HCT116 (cell line): ENCODE results near the gene TESK1. TPM values are rescaled to one million over a fixed set of nuclear protein-coding genes. Genes with fewer than 3 reads are reported as not detected.
"Not testable (repeated sequence)": the region's sequence is repeated elsewhere in the genome, so short reads cannot be mapped to it uniquely, and the experiment has no call there.

Experiments
- ATAC-seq: fragments of 200-7000 bp; cut with Tn5 transposase; 2 replicates; pipeline ENCODE4 v1.9.1; 2020; ENCODE audit warnings: mild to moderate bottlenecking, moderate library complexity
- BruUV-seq: library from RNA; stranded (reverse); fragments of 400-500 nt; replicated peaks from 2 replicates; lab custom pipeline; 2021; lab: Mats Ljungman, UMichigan
- CTCF ChIA-PET: fragments of 300-600 bp; sonication (Branson Sonifier 250); formaldehyde crosslinking; loops from one replicate; lab custom pipeline; 2021; ENCODE audit warnings: antibody characterized with exemption; lab: Charles Lee
- POLR2A ChIA-PET: fragments of 300-600, 350-600 bp; sonication (Branson Sonifier 250); formaldehyde crosslinking; loops from one replicate; lab custom pipeline; 2021; ENCODE audit warnings: antibody characterized with exemption; lab: Charles Lee
- RAD21 ChIA-PET, 2 experiments: fragments of 300-600 bp; sonication (Branson Sonifier 250); formaldehyde crosslinking; loops; one replicate each; lab custom pipeline; 2023; ENCODE audit warnings: low total read pairs in 2 of 2; ENCODE audit not compliant: uncharacterized antibody in 2 of 2, unreplicated experiment in 2 of 2, low non-redundant PET in 1 of 2; lab: Charles Lee
- DNase-seq: peaks from one replicate; pipeline ENCODE4 v3.0.0-alpha.2; 2010; ENCODE audit warnings: low read depth, low spot score
- H2AFZ ChIP-seq: fragments of 200-600 bp; shearing (Covaris generic), sonication (generic); 2 replicates; pipeline ENCODE4 v1.6.1; 2017; ENCODE audit warnings: low read depth, mixed run types, mixed read lengths, antibody characterized with exemption, low read length; ENCODE audit not compliant: poor library complexity, severe bottlenecking
- H3K27ac ChIP-seq: 2 replicates; pipeline ENCODE4 v1.5.1; 2012; ENCODE audit warnings: low read depth, low read length
- H3K27me3 ChIP-seq: fragments of 200-600 bp; sonication (generic); 2 replicates; pipeline ENCODE4 v1.6.1; 2016; ENCODE audit warnings: mixed run types, low read length, mixed read lengths; ENCODE audit not compliant: insufficient read depth
- H3K36me3 ChIP-seq, 2 experiments: fragments of 200-500 bp in 1 of 2; fragments of 200-600 bp in 1 of 2; sonication (Bioruptor generic) in 1 of 2; sonication (generic) in 1 of 2; 2 replicates each; pipeline versions ENCODE4 v1.5.1 to v1.6.1; 2014 to 2016; ENCODE audit warnings: low read length in 2 of 2, inconsistent platforms in 1 of 2, mixed read lengths in 1 of 2, mixed run types in 1 of 2; ENCODE audit not compliant: insufficient read depth in 2 of 2, control insufficient read depth in 1 of 2
- H3K4me1 ChIP-seq, 2 experiments: fragments of 200-600 bp in 1 of 2; sonication (generic) in 1 of 2; 2 replicates each; pipeline versions ENCODE4 v1.5.1 to v1.6.1; 2012 to 2017; ENCODE audit warnings: low read length in 2 of 2, inconsistent platforms in 1 of 2, mild to moderate bottlenecking in 1 of 2, mixed read lengths in 1 of 2, mixed run types in 1 of 2, moderate library complexity in 1 of 2; ENCODE audit not compliant: insufficient read depth in 2 of 2, control insufficient read depth in 1 of 2
- H3K4me2 ChIP-seq: fragments of 200-600 bp; sonication (generic); 2 replicates; pipeline ENCODE4 v1.6.1; 2017; ENCODE audit warnings: mixed run types, low read length, mixed read lengths
- H3K4me3 ChIP-seq, 2 experiments: fragments of 200-600 bp in 1 of 2; sonication (generic) in 1 of 2; replicated peaks in 1 of 2; 2 replicates each; pipeline ENCODE4 v1.5.1; 2011 to 2016; ENCODE audit warnings: low read length in 2 of 2, control low read depth in 1 of 2, low read depth in 1 of 2, mild to moderate bottlenecking in 1 of 2, mixed read lengths in 1 of 2, mixed run types in 1 of 2
- H3K79me2 ChIP-seq: fragments of 200-600 bp; sonication (generic); 2 replicates; pipeline ENCODE4 v1.6.1; 2017; ENCODE audit warnings: mild to moderate bottlenecking, mixed run types, low read length, moderate library complexity, mixed read lengths; ENCODE audit not compliant: insufficient read depth
- H3K9ac ChIP-seq: fragments of 200-600 bp; sonication (generic); 2 replicates; pipeline ENCODE4 v1.6.1; 2016; ENCODE audit warnings: low read length, mixed read lengths
- H3K9me2 ChIP-seq: fragments of 200-600 bp; sonication (generic), shearing (Covaris generic); 2 replicates; pipeline ENCODE4 v1.6.1; 2017; ENCODE audit warnings: mixed run types, mild to moderate bottlenecking, moderate library complexity; ENCODE audit not compliant: insufficient read depth
- H3K9me3 ChIP-seq, 2 experiments: fragments of 200-500 bp in 1 of 2; fragments of 200-600 bp in 1 of 2; sonication (Bioruptor generic) in 1 of 2; sonication (generic) in 1 of 2; 2 replicates each; pipeline ENCODE4 v1.6.1; 2014 to 2017; ENCODE audit warnings: low read length in 2 of 2, mixed read lengths in 2 of 2, inconsistent platforms in 1 of 2, low read depth in 1 of 2, mild to moderate bottlenecking in 1 of 2, mixed run types in 1 of 2, moderate library complexity in 1 of 2; ENCODE audit not compliant: control insufficient read depth in 1 of 2, insufficient read depth in 1 of 2
- H4K20me1 ChIP-seq: fragments of 200-600 bp; sonication (generic), shearing (Covaris generic); 2 replicates; pipeline ENCODE4 v1.6.1; 2017; ENCODE audit warnings: mixed run types, mild to moderate bottlenecking, moderate library complexity; ENCODE audit not compliant: insufficient read depth
- CTCF ChIP-seq, 3 experiments: fragments of 200-600 bp in 1 of 3; sonication (generic) in 1 of 3; IDR thresholded peaks in 2 of 3; conservative IDR thresholded peaks in 1 of 3; 2 replicates each; pipeline ENCODE4 v1.5.1; 2012 to 2017; ENCODE audit warnings: low read depth in 2 of 3, low read length in 2 of 3, antibody characterized with exemption in 1 of 3, borderline replicate concordance in 1 of 3, control low read depth in 1 of 3, mild to moderate bottlenecking in 1 of 3, mixed read lengths in 1 of 3, mixed run types in 1 of 3, moderate library complexity in 1 of 3; ENCODE audit not compliant: insufficient read depth in 1 of 3
- POLR2AphosphoS5 ChIP-seq: IDR thresholded peaks from 2 replicates; pipeline ENCODE4 v1.6.1; 2011; ENCODE audit warnings: mild to moderate bottlenecking, low read depth, low read length, moderate library complexity
- RAD21 ChIP-seq: IDR thresholded peaks from 2 replicates; pipeline ENCODE4 v1.6.1; 2012; ENCODE audit warnings: low read depth, mild to moderate bottlenecking
- SP1 ChIP-seq: IDR thresholded peaks from 2 replicates; pipeline ENCODE4 v1.6.1; 2012; ENCODE audit warnings: low read depth
- intact Hi-C: fragments of 100-400 bp; cut with micrococcal nuclease; formaldehyde crosslinking; loops from 2 replicates; pipeline ENCODE4 v1.10.0; 2022
- total RNA-seq: library from RNA; stranded (reverse); gene quantifications from one replicate; pipeline ENCODE4 v1.2.1, GENCODE V29; 2021; ENCODE audit not compliant: unreplicated experiment

Gene TESK1
- total RNA-seq, 1 experiment from 2014 or later, result 26.6 TPM

- TF ChIP-seq CTCF (IDR thresholded peaks at IDR 0.05 in 2 of 3, conservative IDR thresholded peaks at IDR 0.05 in 1 of 3; ENCODE audit: borderline replicate concordance in 1 of 3, insufficient read depth in 1 of 3, low read depth in 2 of 3, low read length in 2 of 3), result no peak
- no peak for TF ChIP-seq SP1
- no peak for TF ChIP-seq POLR2AphosphoS5
Observed at GRCh38 chr9:35579130-35579529, 25.9 kb upstream of the TESK1 start (continued).

DNA sequence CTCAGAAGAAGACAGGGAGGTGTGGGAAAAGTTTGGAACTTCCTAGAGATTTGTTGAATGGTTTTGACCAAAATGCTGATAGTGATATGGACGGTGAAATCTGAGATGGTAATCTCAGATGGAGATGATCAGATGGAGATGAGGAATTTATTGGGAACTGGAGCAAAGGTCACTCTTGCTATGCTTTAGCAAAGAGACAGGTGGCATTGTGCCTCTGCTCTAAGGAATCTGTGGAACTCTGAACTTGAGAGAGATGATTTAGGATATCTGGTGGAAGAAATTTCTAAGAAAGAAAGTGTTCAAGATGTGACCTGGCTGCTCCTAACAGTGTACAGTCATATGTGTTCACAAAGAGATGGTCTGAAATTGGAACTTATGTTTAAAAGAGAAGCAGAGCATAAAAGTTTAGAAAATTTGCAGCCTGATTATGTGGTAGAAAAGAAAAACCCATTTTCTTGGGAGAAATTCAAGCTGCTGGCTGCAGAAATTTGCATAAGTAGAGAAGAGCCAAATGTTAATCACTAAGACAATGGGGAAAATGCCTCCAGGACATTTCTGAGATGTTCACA is 25.3 kb upstream of the TESK1 start:
- BruUV-seq, H3K27me3 ChIP-seq, intact Hi-C loops: not testable (repeated sequence)

DNA sequence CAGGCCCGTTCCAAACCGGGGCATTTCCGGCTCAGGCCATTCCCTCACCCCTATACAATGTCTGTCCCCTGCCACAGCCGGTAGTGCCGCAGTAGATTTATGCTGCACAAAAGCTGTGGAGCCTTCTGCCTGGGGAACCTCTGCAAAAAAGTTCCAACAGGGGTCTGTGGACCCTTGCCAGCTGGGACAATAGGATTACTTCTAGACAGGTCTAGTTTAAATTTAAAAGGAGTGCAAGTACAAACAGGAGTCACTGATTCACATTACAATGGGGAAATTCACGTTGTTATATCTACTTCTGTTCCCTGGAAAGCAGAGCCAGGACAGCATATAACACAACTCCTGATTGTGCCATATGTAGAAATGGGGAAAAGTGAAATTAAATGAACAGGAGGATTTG is 21.5 kb upstream of the TESK1 start:
- RAD21 ChIA-PET, H3K27ac ChIP-seq, H3K4me2 ChIP-seq, H3K36me3 ChIP-seq, H4K20me1 ChIP-seq, CTCF ChIA-PET, ATAC-seq, H3K4me3 ChIP-seq, intact Hi-C loops, BruUV-seq, POLR2A ChIA-PET, H2AFZ ChIP-seq, H3K9me3 ChIP-seq, H3K27me3 ChIP-seq, DNase-seq, H3K9me2 ChIP-seq, H3K9ac ChIP-seq, H3K4me1 ChIP-seq, H3K79me2 ChIP-seq: not testable (repeated sequence)

More for the DNA sequence above, 25.3 kb upstream of the TESK1 start:
- H3K36me3 ChIP-seq, H3K9me2 ChIP-seq: not testable (repeated sequence)
- TF ChIP-seq RAD21 (peak; percentile 59; the same call in 1 of the 2 replicates), CTCF (IDR thresholded peaks at IDR 0.05 in 2 of 3, conservative IDR thresholded peaks at IDR 0.05 in 1 of 3; ENCODE audit: borderline replicate concordance in 1 of 3, insufficient read depth in 1 of 3, low read depth in 2 of 3, low read length in 2 of 3) (peak; percentile 15 to 32 (median 21); a peak in 4 of 6 replicates)
- TF ChIP-seq, all 23 proteins: peak for 2; not testable (repeated sequence) for 21
- ATAC-seq, result peak; percentile 44; the same call in 1 of the 2 replicates
- H2AFZ ChIP-seq, H3K4me3 ChIP-seq, POLR2A ChIA-PET, H3K9ac ChIP-seq, H3K4me1 ChIP-seq, CTCF ChIA-PET, H3K9me3 ChIP-seq, H3K79me2 ChIP-seq, H3K4me2 ChIP-seq, H3K27ac ChIP-seq, H4K20me1 ChIP-seq, DNase-seq, RAD21 ChIA-PET: not testable (repeated sequence)

DNA sequence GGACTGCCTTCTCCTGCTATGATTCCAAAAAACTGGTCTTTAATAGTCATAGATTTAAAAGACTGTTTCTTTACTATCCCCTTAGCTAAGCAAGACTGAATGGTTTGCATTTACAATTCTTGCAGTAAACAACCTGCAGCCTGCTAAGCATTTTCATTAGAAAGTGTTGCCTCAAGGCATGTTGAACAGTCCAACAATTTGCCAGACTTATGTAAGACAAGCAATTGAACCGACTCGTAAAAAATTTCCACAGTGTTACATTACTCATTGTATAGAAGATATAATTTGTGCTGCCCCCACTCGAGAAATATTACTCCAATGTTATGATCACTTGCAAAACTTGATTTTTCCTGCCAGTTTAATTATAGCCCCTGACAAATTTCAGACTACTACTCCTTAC is 20.4 kb upstream of the TESK1 start:
- H4K20me1 ChIP-seq, H3K36me3 ChIP-seq, DNase-seq, H3K27me3 ChIP-seq, H3K9me3 ChIP-seq, POLR2A ChIA-PET, H3K4me1 ChIP-seq, H3K9ac ChIP-seq, H3K27ac ChIP-seq, H3K79me2 ChIP-seq, H3K4me2 ChIP-seq, BruUV-seq, RAD21 ChIA-PET, H2AFZ ChIP-seq, intact Hi-C loops, H3K9me2 ChIP-seq, H3K4me3 ChIP-seq, ATAC-seq: not testable (repeated sequence)
- CTCF ChIA-PET, result interaction anchor here (1.6 kb wide), 1 partner anchor 15 kb away, joined by 3 read pairs; no protein-coding TSS in a partner anchor
